HUES6 (cell line): ENCODE data around the gene HELZ.

Experiments
- H3K27ac ChIP-seq: 2 replicates; pipeline ENCODE4 v1.7.0; 2013; ENCODE audit warnings: low read depth, mild to moderate bottlenecking, low read length, inconsistent platforms
- H3K27me3 ChIP-seq: 2 replicates; pipeline ENCODE4 v1.6.1; 2013; ENCODE audit warnings: low read length; ENCODE audit not compliant: control insufficient read depth, insufficient read depth
- H3K36me3 ChIP-seq: 2 replicates; pipeline ENCODE4 v1.6.1; 2013; ENCODE audit warnings: low read length; ENCODE audit not compliant: control insufficient read depth, insufficient read depth
- H3K4me1 ChIP-seq: 2 replicates; pipeline ENCODE4 v1.6.1; 2013; ENCODE audit warnings: low read length; ENCODE audit not compliant: control insufficient read depth, insufficient read depth
- H3K4me3 ChIP-seq: 2 replicates; pipeline ENCODE4 v1.5.1; 2013; ENCODE audit warnings: low read depth, low read length
- H3K9ac ChIP-seq: one replicate; pipeline ENCODE4 v1.6.1; 2013; ENCODE audit warnings: mild to moderate bottlenecking, low read length
- H3K9me3 ChIP-seq: 2 replicates; pipeline ENCODE4 v1.6.1; 2013; ENCODE audit warnings: low read depth, low read length; ENCODE audit not compliant: control insufficient read depth, insufficient read depth

HELZ gene

DNA sequence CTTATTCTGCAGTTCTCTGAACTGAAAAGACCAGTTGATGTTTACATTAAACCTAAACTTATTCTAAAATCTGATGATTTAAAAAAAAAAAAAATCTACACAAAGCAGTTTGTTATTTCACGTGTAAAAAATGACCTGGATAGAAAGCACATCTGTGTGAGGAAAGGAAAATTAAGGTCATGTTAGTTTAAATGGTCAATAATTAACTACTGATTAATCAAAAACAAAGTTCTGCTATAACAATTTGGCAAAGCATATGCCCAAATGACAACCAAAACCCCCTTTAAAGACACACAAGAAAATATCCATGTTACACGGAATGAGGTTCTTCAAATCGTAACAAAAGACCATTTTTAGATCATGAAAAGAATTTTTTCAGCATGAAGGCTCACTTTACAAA is 170.2 kb downstream of the HELZ start:
- H3K9ac ChIP-seq, result no peak overlapping the region

DNA sequence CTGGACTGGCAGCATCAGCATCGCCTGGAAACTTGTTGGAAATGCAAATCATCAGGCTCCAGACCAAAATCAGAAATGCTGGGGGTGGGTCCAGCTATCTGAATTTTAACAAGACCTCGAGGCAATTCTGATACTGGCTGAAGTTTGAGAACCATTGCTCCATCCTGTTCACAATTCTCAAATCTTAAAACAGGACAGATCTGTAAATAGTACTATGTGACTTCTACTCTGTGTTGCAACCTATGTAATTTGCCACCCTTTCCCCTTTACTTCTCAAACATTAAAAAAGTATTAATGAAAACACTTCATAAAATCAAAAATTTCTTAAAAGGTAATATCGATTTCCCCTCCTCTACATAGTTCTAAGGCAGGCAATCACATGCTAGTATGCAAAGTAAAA is 172.1 kb downstream of the HELZ start:
- Histone ChIP-seq H3K9ac (no peak overlapping the region), H3K9me3 (no peaks in the 10 kb centered on the region), H3K36me3 (peaks cover 6% of the 10 kb centered on the region), H3K27me3 (no peaks in the 10 kb centered on the region), H3K4me1 (no peaks in the 10 kb centered on the region), H3K27ac (no peak overlapping the region), H3K4me3 (no peak overlapping the region)

More for the DNA sequence above, 170.2 kb downstream of the HELZ start:
- no peaks in the 10 kb centered on the region for H3K4me1 ChIP-seq
- no peak overlapping the region for H3K4me3 ChIP-seq
- peaks cover 12% of the 10 kb centered on the region for H3K36me3 ChIP-seq
- H3K27me3 ChIP-seq, result no peaks in the 10 kb centered on the region
- no peak overlapping the region for H3K27ac ChIP-seq
- no peaks in the 10 kb centered on the region for H3K9me3 ChIP-seq

GRCh38 chr17:67071595-67071994 is 173.4 kb downstream of the HELZ start:
- Histone ChIP-seq H3K36me3 (peaks cover 6% of the 10 kb centered on the region), H3K27me3 (no peaks in the 10 kb centered on the region), H3K4me3 (no peak overlapping the region), H3K9me3 (no peaks in the 10 kb centered on the region), H3K27ac (no peak overlapping the region), H3K9ac (no peak overlapping the region), H3K4me1 (no peaks in the 10 kb centered on the region)

DNA sequence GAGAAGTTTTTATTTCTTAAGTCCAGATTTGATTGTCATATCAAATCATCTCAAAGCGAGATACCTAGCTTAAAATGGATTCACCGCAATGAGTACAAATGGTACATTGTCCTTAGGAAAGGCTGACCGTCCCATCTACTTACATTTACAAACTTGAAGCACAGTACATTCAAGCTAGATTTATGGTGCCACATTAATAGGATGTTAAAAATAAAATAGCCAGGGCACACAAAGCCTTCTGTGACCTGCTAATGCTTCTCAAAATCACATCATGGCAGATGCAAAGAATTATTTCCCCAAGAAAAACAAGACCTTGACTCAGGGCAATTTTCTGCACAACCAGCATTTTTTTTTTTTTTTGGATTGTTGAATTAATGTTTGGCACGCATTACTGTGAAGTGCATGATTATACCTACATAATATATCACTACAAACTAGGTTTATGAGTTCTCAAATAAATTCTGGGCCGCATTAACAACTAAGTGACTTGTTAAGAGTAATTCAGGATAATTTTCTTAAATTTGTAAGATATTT is 175.3 kb downstream of the HELZ start:
- Histone ChIP-seq H3K9me3 (no peaks in the 10 kb centered on the region), H3K27me3 (no peaks in the 10 kb centered on the region), H3K4me3 (no peak overlapping the region), H3K4me1 (no peaks in the 10 kb centered on the region), H3K36me3 (peaks cover 4% of the 10 kb centered on the region), H3K27ac (no peak overlapping the region), H3K9ac (no peak overlapping the region)

DNA sequence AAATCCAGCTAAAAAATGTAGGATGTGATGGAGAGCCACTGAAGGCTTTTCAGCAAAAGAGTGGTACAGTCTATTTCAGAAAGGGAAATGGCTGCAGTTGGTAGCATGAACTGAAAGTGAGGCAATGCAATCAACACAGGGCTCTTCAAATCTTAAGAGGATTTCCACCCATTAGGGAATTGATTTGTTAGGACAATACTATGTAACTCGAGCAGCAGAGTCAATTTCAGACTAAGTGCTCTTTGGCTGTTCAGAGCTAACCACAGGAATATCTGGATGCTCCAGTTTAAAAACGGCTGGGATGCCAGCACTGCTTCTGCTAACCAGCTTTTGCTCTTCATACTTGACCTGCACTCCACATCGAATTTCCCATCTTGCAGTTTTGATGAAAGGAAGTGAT is 176.0 kb downstream of the HELZ start:
- Histone ChIP-seq H3K27ac (no peak overlapping the region), H3K9me3 (no peaks in the 10 kb centered on the region), H3K4me3 (no peak overlapping the region), H3K4me1 (no peaks in the 10 kb centered on the region), H3K27me3 (no peaks in the 10 kb centered on the region), H3K36me3 (peaks cover 4% of the 10 kb centered on the region), H3K9ac (no peak overlapping the region)

GRCh38 chr17:67067571-67068482 is 177.2 kb downstream of the HELZ start:
- Histone ChIP-seq H3K4me1 (no peaks in the 10 kb centered on the region), H3K27ac (no peak overlapping the region), H3K9ac (no peak overlapping the region), H3K36me3 (no peaks in the 10 kb centered on the region), H3K9me3 (no peaks in the 10 kb centered on the region), H3K4me3 (no peak overlapping the region), H3K27me3 (no peaks in the 10 kb centered on the region)

GRCh38 chr17:67066717-67067116 is 178.3 kb downstream of the HELZ start:
- no peaks in the 10 kb centered on the region for H3K4me1 ChIP-seq
- no peaks in the 10 kb centered on the region for H3K27me3 ChIP-seq
- H3K9ac ChIP-seq, result no peak overlapping the region
- no peaks in the 10 kb centered on the region for H3K9me3 ChIP-seq
- H3K4me3 ChIP-seq, result no peak overlapping the region
- no peak overlapping the region for H3K27ac ChIP-seq
- no peaks in the 10 kb centered on the region for H3K36me3 ChIP-seq

- Histone ChIP-seq H3K9ac (no peak overlapping the region), H3K4me1 (no peaks in the 10 kb centered on the region), H3K27ac (no peak overlapping the region), H3K9me3 (no peaks in the 10 kb centered on the region), H3K36me3 (no peaks in the 10 kb centered on the region), H3K4me3 (no peak overlapping the region), H3K27me3 (no peaks in the 10 kb centered on the region)
Measured at GRCh38 chr17:67063141-67063540, 181.9 kb downstream of the HELZ start.

- no peaks in the 10 kb centered on the region for H3K27me3 ChIP-seq
- no peaks in the 10 kb centered on the region for H3K9me3 ChIP-seq
- no peak overlapping the region for H3K27ac ChIP-seq
- H3K4me1 ChIP-seq, result no peaks in the 10 kb centered on the region
- no peaks in the 10 kb centered on the region for H3K36me3 ChIP-seq
- H3K4me3 ChIP-seq, result no peak overlapping the region
- no peak overlapping the region for H3K9ac ChIP-seq
Measured at GRCh38 chr17:67059372-67059771, 185.6 kb downstream of the HELZ start.

DNA sequence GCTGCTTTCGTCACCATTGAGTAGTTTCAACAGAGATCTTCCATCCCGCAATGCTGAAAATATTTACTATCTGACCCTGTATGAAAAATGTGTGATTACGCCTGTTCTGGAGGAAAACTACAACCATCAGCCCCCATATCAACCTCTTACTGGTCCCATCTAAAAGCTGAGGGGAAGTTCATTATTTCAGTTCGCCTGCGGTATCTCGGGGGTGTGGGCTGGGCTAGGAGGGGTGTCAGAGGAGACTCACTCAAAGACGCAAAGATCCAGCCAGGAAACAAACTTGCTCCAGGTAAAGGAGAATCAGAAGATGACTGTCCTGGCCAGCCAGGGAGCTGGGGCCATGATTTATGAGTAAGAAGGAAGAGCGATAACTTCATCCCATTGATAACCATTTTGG is 187.0 kb downstream of the HELZ start:
- no peak overlapping the region for H3K9ac ChIP-seq
- no peaks in the 10 kb centered on the region for H3K4me1 ChIP-seq
- H3K27ac ChIP-seq, result no peak overlapping the region
- H3K27me3 ChIP-seq, result no peaks in the 10 kb centered on the region
- H3K4me3 ChIP-seq, result no peak overlapping the region
- no peaks in the 10 kb centered on the region for H3K36me3 ChIP-seq
- H3K9me3 ChIP-seq, result no peaks in the 10 kb centered on the region

GRCh38 chr17:67056746-67057490 is 188.1 kb downstream of the HELZ start:
- H3K4me1 ChIP-seq, result no peaks in the 10 kb centered on the region
- H3K4me3 ChIP-seq, result no peak overlapping the region
- H3K27ac ChIP-seq, result no peak overlapping the region
- no peaks in the 10 kb centered on the region for H3K36me3 ChIP-seq
- no peaks in the 10 kb centered on the region for H3K9me3 ChIP-seq
- H3K9ac ChIP-seq, result no peak overlapping the region
- no peaks in the 10 kb centered on the region for H3K27me3 ChIP-seq
